Measurements from ENCODE around the gene ZFYVE28. TPM values are rescaled to one million over a fixed set of nuclear protein-coding genes. Genes with fewer than 3 reads are reported as not detected.

The ZFYVE28 gene
- total RNA-seq, 1 donor from 2014 or later: 5.9 TPM

DNA sequence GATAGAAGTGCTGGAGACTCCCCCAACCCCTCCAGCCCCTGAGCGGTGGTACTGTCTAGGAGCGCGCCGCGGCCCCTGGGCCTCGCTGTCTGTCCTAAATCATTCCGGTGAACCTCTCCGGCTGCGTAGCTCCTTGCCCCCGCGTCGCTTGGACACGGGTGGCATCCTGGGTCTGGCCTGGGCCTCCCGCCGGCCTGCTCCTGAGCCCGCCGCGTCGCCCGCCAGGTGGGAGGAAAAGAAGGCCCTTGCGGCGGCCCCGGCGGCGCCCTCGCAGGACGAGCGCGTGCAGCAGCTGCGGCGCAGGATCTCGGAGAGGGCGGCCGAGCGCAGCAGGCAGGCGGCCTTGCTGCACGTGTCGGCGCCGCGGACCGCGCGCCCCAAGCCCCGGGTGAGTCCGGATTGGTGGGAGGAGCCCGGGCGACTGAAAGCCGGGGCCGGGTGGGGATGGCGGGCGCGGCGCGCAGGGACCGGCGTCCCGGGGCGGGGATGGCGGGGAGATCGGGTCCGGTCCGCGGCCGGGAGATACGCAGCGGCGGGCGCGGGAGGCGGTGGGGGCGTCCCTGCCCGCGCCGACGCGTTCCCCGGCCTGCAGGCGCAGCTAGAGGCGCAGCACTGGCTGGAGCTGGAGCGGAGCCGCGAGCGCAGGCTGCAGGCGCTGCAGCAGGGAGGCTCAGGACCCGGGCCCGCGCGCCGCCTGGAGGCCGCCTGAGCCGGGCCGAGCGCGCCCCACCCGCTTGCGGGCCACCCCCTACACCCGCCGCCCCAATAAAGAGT lies 44.0 kb upstream of the ZFYVE28 start:
- ChIA-PET CTCF (interaction anchor here (0.6 to 1.8 kb wide), 11 partner anchors 19 to 242 kb away, joined by 3 to 17 read pairs (median 4); partner anchors contain the start of gene FAM193A), POLR2A (interaction anchor here (0.6 to 1.1 kb wide), 3 partner anchors 9 to 200 kb away, joined by 3 read pairs; no protein-coding TSS in a partner anchor)
- peak overlapping the region; percentile 77 for H3K4me3 Mint-ChIP-seq
- TF ChIP-seq, protein P1, sequence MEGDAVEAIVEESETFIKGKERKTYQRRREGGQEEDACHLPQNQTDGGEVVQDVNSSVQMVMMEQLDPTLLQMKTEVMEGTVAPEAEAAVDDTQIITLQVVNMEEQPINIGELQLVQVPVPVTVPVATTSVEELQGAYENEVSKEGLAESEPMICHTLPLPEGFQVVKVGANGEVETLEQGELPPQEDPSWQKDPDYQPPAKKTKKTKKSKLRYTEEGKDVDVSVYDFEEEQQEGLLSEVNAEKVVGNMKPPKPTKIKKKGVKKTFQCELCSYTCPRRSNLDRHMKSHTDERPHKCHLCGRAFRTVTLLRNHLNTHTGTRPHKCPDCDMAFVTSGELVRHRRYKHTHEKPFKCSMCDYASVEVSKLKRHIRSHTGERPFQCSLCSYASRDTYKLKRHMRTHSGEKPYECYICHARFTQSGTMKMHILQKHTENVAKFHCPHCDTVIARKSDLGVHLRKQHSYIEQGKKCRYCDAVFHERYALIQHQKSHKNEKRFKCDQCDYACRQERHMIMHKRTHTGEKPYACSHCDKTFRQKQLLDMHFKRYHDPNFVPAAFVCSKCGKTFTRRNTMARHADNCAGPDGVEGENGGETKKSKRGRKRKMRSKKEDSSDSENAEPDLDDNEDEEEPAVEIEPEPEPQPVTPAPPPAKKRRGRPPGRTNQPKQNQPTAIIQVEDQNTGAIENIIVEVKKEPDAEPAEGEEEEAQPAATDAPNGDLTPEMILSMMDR (IDR thresholded peaks at IDR 0.05): no peak
- intact Hi-C loops (cut with micrococcal nuclease): loop anchor here (1.0 kb wide), 4 partner anchors 21 to 242 kb away; partner anchors contain the start of genes CFAP99 and ZFYVE28
- peaks cover 4% of the 10 kb centered on the region for H3K27me3 Mint-ChIP-seq
- H3K36me3 Mint-ChIP-seq (ENCODE audit: low read depth): no peaks in the 10 kb centered on the region
- ATAC-seq (ENCODE audit: low read depth): peak; percentile 97
- no peaks in the 10 kb centered on the region for H3K9me3 Mint-ChIP-seq
- no peak overlapping the region for H3K27ac Mint-ChIP-seq
- peak; percentile 72 for DNase-seq
- peaks cover 11% of the 10 kb centered on the region for H3K4me1 Mint-ChIP-seq

DNA sequence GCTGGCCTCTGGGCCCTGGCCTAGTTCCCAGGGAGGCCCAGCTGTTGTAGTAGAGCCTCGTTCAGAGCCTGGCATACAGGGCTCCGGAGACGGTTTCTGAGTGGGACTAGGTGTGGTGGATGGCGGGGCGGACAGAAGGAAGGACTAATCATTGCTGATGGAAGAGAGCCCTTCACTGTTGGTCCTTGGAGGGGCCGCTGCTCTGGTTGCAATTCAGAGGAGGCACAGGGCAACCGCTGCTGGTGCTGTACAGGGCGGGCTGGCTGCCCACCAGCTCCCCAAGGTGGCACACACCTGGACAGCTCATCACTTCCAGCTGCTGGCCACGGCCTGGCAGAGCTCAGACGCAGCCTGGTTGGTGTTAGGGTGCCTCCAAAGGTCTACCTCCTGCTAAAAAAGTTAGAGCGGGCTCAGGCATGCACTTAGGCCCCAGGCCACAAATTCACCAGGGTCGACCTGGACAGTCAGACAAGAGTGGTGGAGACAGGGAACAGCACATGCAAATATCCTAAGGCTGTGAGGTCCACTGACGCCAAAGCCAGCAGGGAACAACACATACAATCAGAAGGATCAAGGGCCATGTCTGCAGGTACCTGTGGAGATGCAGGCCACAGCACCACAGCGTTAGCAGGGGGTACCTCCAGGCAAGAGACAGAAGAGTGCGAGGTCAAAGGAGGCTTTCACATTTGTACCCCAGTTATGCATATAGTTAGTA lies 43.0 kb upstream of the ZFYVE28 start:
- Mint-ChIP-seq H3K27ac (no peak overlapping the region), H3K9me3 (no peaks in the 10 kb centered on the region), H3K4me3 (peak overlapping the region; percentile 44), H3K36me3 (ENCODE audit: low read depth) (no peaks in the 10 kb centered on the region), H3K4me1 (peaks cover 10% of the 10 kb centered on the region), H3K27me3 (peaks cover 4% of the 10 kb centered on the region)
- intact Hi-C loops (cut with micrococcal nuclease): no loop called here
- ATAC-seq (ENCODE audit: low read depth) (no peak), DNase-seq (no peak)
- TF ChIP-seq, protein P1 (IDR thresholded peaks at IDR 0.05): no peak
- POLR2A ChIA-PET: interaction anchor here (1.1 kb wide), 1 partner anchor 199 kb away, joined by 3 read pairs; no protein-coding TSS in a partner anchor
- CTCF ChIA-PET: interaction anchor here (1.0 to 1.8 kb wide), 4 partner anchors 20 to 241 kb away, joined by 3 to 17 read pairs (median 6); partner anchors contain the start of gene FAM193A

DNA sequence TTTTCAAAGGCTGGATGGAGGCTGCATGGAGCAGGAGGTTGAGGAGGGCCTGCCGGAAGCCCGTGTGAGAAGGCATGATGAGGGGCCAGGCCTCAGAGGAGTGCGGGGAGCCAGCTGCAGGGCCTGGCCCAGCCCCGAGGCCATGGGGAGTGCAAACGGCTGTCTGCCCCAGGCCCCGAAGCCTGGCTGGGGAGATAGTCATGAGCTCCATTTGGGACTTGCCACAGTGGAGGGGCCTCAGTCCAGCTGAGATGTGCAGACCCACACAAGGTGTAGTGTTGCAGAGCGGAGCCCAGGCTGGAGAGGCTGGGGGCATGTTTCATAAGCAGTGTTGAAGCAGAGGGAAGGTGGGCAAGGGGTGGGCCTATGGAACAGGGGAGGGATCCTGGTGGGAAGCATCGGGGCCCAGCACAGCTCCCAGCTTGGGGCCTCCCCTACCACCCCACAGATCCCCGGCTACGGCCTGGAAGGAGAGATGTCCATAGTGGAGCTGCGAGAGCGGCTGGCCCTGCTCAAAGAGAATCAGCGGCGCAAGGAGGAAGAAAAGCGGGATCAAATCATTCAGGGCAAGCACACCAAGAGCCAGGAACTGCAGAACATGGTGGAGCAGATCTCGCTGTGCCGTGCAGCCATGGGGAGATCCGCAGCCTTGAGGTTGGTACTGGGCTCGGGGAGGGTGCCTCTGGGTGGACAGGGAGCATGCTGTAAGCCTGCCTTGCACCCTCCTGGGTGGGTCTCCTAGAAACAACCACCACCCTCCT lies 41.3 kb upstream of the ZFYVE28 start:
- Mint-ChIP-seq H3K9me3 (no peaks in the 10 kb centered on the region), H3K36me3 (ENCODE audit: low read depth) (no peaks in the 10 kb centered on the region), H3K4me3 (no peak overlapping the region), H3K27me3 (peaks cover 4% of the 10 kb centered on the region), H3K27ac (no peak overlapping the region), H3K4me1 (peaks cover 10% of the 10 kb centered on the region)
- TF ChIP-seq, protein P1 (IDR thresholded peaks at IDR 0.05): no peak
- POLR2A ChIA-PET: no interaction called here
- ATAC-seq (ENCODE audit: low read depth) (no peak), DNase-seq (no peak)
- CTCF ChIA-PET: no interaction called here
- intact Hi-C loops (cut with micrococcal nuclease): no loop called here

DNA sequence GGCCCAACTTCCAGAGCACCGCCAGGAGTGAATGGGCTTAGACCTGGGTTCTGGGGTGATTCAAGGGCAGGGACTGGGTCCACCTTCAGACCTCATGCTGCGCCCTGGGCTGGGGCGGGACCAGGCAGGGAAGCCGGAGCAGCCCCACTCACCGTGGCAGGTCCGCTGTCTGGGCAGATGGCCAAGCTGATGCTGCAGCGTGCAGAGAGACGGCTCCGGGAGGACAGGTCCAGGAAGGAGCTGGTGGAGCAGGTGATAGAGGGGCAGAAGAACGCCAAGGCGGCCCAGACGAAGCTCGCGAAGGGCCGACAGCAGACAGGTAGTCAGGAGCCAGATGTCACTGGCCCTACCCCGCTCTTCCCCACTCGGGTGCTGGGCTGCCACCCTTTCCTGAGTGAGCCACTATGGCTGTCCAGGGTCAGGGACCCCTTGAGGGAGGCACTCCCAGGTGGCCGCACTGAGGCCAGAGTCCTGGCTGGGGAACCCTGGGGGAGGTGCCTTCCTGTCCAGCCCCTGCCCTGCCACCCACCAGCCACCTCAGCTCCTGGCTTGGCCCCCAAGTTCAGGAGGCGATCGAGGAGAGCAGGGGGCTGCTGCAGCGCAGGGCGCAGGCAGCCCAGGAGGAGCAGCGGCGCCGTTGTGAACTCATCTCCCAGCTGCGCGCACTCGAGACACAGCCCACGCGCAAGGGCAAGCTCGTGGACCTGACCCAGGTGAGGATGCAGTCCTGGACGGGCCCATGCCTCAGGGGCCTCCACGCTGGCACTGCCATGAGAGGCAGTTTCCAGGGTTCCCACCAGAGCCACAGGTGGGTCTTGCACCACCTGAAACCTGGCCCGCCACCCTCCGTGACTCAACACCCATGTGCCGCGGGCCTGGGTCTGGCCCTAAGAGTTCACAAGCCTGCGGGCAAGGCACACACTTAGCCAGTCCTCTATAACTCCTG lies 40.4 kb upstream of the ZFYVE28 start:
- H3K36me3 Mint-ChIP-seq (ENCODE audit: low read depth): no peaks in the 10 kb centered on the region
- H3K4me3 Mint-ChIP-seq: no peak overlapping the region
- ChIA-PET CTCF (no interaction called here), POLR2A (no interaction called here)
- DNase-seq (no peak), ATAC-seq (ENCODE audit: low read depth) (no peak)
- intact Hi-C loops (cut with micrococcal nuclease): no loop called here
- TF ChIP-seq, protein P1 (IDR thresholded peaks at IDR 0.05): no peak
- no peaks in the 10 kb centered on the region for H3K9me3 Mint-ChIP-seq
- peaks cover 10% of the 10 kb centered on the region for H3K4me1 Mint-ChIP-seq
- peaks cover 4% of the 10 kb centered on the region for H3K27me3 Mint-ChIP-seq
- H3K27ac Mint-ChIP-seq: no peak overlapping the region

Measured in activated B cell treated with CpG ODN at 0.5 μM for 24 hours (primary cell).